Suppressor macrophage treated with lipopolysaccharide for 1 hour (primary cell): ENCODE measurements around the gene CDC5L.

Experiments
- DNase-seq, 3 donors: peaks; one replicate each; pipeline ENCODE4 v3.0.0-alpha.2; 2020 to 2022

Gene CDC5L

GRCh38 chr6:44375071-44375470, 12.4 kb upstream of the CDC5L start:
- peak; percentile 39 to 69 (median 47) for DNase-seq

GRCh38 chr6:44377484-44377883, 10.0 kb upstream of the CDC5L start:
- DNase-seq = no peak

- DNase-seq = peak in 1 of 3 donors; percentile 13
These were observed 9.5 kb upstream of the CDC5L start for GRCh38 chr6:44377971-44378370.

GRCh38 chr6:44381739-44382138, 5.8 kb upstream of the CDC5L start:
- DNase-seq = peak; percentile 86 to 96 (median 95)

- DNase-seq = no peak
These were observed 1.1 kb upstream of the CDC5L start for GRCh38 chr6:44386364-44386928.

GRCh38 chr6:44386929-44387345, 569 bp upstream of the CDC5L start:
- DNase-seq = peak in 2 of 3 donors; percentile 35 to 46

- DNase-seq = no peak
These were observed 605 bp downstream of the CDC5L start for GRCh38 chr6:44388135-44388487.

GRCh38 chr6:44388887-44389286, 1.4 kb downstream of the CDC5L start:
- no peak for DNase-seq

GRCh38 chr6:44390158-44390683, 2.7 kb downstream of the CDC5L start:
- DNase-seq = no peak

GRCh38 chr6:44395501-44395900, 8.0 kb downstream of the CDC5L start:
- no peak for DNase-seq

- no peak for DNase-seq
These were observed 9.5 kb downstream of the CDC5L start for GRCh38 chr6:44396968-44397367.

GRCh38 chr6:44397424-44398164, 10.1 kb downstream of the CDC5L start:
- DNase-seq = no peak

GRCh38 chr6:44399991-44400390, 12.5 kb downstream of the CDC5L start:
- no peak for DNase-seq

- DNase-seq = no peak
These were observed 13.1 kb downstream of the CDC5L start for GRCh38 chr6:44400572-44400971.

GRCh38 chr6:44401138-44401537, 13.6 kb downstream of the CDC5L start:
- no peak for DNase-seq

GRCh38 chr6:44404022-44404714, 16.7 kb downstream of the CDC5L start:
- DNase-seq = no peak

GRCh38 chr6:44404715-44405099, 17.2 kb downstream of the CDC5L start:
- no peak for DNase-seq

- DNase-seq = no peak
These were observed 20.6 kb downstream of the CDC5L start for GRCh38 chr6:44407951-44408670.

GRCh38 chr6:44409207-44409794, 21.8 kb downstream of the CDC5L start:
- no peak for DNase-seq

GRCh38 chr6:44410363-44410762, 22.9 kb downstream of the CDC5L start:
- no peak for DNase-seq

GRCh38 chr6:44411141-44411540, 23.6 kb downstream of the CDC5L start:
- no peak for DNase-seq

- DNase-seq = no peak
These were observed 27.9 kb downstream of the CDC5L start for GRCh38 chr6:44415449-44415848.
